IPS-15b (cell line): ENCODE data around the gene SLC12A7.

Experiments used
- H3K27me3 ChIP-seq: one replicate; pipeline ENCODE4 v1.6.1; 2013; ENCODE audit warnings: low read length; ENCODE audit not compliant: control insufficient read depth, insufficient read depth
- H3K36me3 ChIP-seq: one replicate; pipeline ENCODE4 v1.6.1; 2013; ENCODE audit warnings: low read length; ENCODE audit not compliant: control insufficient read depth, insufficient read depth
- H3K4me1 ChIP-seq: one replicate; pipeline ENCODE4 v1.6.1; 2013; ENCODE audit warnings: mild to moderate bottlenecking, low read length; ENCODE audit not compliant: control insufficient read depth, insufficient read depth
- H3K4me3 ChIP-seq: one replicate; pipeline ENCODE4 v1.5.1; 2013; ENCODE audit warnings: low read depth, low read length
- H3K9ac ChIP-seq: one replicate; pipeline ENCODE4 v1.6.1; 2013; ENCODE audit warnings: low read depth, mild to moderate bottlenecking, low read length
- H3K9me3 ChIP-seq: one replicate; pipeline ENCODE4 v1.6.1; 2013; ENCODE audit warnings: mild to moderate bottlenecking, low read length; ENCODE audit not compliant: control insufficient read depth, insufficient read depth

SLC12A7 gene

DNA sequence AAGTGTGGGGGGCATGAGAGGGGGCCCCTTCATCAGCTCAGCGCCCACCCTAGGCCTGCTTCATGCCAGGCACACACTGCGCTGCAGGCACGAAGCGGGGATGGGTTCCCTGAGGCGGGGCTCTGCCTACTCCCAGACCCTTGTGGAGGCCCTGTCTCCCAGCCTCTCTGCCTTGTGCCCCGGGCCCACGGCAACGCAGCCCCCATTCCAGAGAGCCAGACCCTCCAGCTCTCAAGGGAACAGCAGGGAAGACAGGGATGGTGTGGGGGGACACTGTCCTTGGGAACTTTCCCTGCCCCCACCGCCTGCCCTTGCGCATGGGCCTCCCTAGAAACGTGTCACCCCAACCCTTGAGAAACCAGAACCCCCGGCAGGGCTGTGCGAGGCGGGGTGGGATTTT, 10.0 kb upstream of the SLC12A7 start:
- H3K9ac ChIP-seq = no peak overlapping the region
- H3K36me3 ChIP-seq = no peaks in the 10 kb centered on the region
- no peaks in the 10 kb centered on the region for H3K27me3 ChIP-seq
- no peak overlapping the region for H3K4me3 ChIP-seq
- no peaks in the 10 kb centered on the region for H3K4me1 ChIP-seq
- no peaks in the 10 kb centered on the region for H3K9me3 ChIP-seq

- H3K9me3 ChIP-seq = no peaks in the 10 kb centered on the region
- no peak overlapping the region for H3K4me3 ChIP-seq
- no peaks in the 10 kb centered on the region for H3K4me1 ChIP-seq
- no peaks in the 10 kb centered on the region for H3K36me3 ChIP-seq
- no peaks in the 10 kb centered on the region for H3K27me3 ChIP-seq
- no peak overlapping the region for H3K9ac ChIP-seq
These were observed 9.2 kb upstream of the SLC12A7 start for GRCh38 chr5:1121044-1121443.

- H3K27me3 ChIP-seq = no peaks in the 10 kb centered on the region
- no peaks in the 10 kb centered on the region for H3K4me1 ChIP-seq
- no peak overlapping the region for H3K9ac ChIP-seq
These were observed 8.6 kb upstream of the SLC12A7 start for GRCh38 chr5:1120236-1120999.

DNA sequence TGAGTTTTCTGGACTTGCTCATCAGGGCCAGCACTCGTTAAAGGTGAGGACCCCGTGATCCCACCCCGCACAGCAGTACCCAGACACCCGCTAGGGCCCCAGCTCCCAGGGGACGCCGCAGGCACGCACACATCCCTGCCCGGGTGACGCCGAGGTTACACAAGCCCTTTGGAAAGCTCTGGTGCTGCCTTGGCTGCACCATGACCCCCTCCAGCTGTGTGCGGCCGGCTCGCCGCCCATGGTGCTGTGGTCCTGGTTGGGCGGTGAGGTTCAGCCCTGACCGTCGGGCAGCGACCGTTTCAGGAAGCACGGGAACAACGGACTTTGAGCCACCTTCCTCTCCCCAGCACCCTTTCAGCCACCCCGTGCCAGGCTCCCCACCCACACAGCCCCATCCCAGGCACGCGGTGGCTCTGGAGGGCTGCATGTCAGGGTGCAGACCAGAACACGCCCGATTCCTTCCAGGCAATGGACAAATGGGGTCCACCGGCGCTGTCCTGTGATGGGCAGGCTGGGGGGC, 7.5 kb upstream of the SLC12A7 start:
- Histone ChIP-seq H3K9me3 (no peaks in the 10 kb centered on the region), H3K36me3 (no peaks in the 10 kb centered on the region), H3K27me3 (no peaks in the 10 kb centered on the region), H3K4me1 (no peaks in the 10 kb centered on the region), H3K4me3 (no peak overlapping the region), H3K9ac (no peak overlapping the region)

More at GRCh38 chr5:1120236-1120999, 8.6 kb upstream of the SLC12A7 start:
- Histone ChIP-seq H3K4me3 (no peak overlapping the region), H3K9me3 (no peaks in the 10 kb centered on the region), H3K36me3 (no peaks in the 10 kb centered on the region)

GRCh38 chr5:1118738-1119137, 6.9 kb upstream of the SLC12A7 start:
- Histone ChIP-seq H3K27me3 (no peaks in the 10 kb centered on the region), H3K9me3 (no peaks in the 10 kb centered on the region), H3K4me1 (no peaks in the 10 kb centered on the region), H3K9ac (no peak overlapping the region), H3K36me3 (no peaks in the 10 kb centered on the region), H3K4me3 (no peak overlapping the region)

- Histone ChIP-seq H3K9ac (no peak overlapping the region), H3K27me3 (no peaks in the 10 kb centered on the region), H3K9me3 (no peaks in the 10 kb centered on the region), H3K4me3 (no peak overlapping the region), H3K36me3 (no peaks in the 10 kb centered on the region), H3K4me1 (no peaks in the 10 kb centered on the region)
These were observed 6.4 kb upstream of the SLC12A7 start for GRCh38 chr5:1118231-1118698.

DNA sequence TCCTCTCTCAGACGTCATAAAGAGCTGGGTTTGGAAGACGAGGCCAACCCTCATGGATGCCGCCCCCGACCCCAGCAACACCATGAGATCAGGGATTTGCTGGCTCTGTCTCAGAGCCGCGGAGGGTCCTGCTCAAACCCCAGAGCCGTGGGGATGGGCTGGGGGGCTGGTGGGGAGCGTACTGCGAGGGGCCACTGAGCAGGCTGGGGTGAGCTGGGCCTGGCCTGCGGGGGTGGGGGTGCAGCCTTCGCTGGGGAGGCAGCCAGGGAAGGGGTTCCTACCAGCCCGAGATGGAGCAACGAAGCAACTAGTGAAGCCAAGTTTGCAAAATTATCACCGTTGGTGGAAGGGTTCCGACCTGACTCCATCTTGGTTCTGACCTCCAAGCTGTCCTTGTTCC, 5.1 kb upstream of the SLC12A7 start:
- Histone ChIP-seq H3K9me3 (no peaks in the 10 kb centered on the region), H3K9ac (no peak overlapping the region), H3K27me3 (no peaks in the 10 kb centered on the region), H3K4me3 (no peak overlapping the region), H3K36me3 (no peaks in the 10 kb centered on the region), H3K4me1 (no peaks in the 10 kb centered on the region)

DNA sequence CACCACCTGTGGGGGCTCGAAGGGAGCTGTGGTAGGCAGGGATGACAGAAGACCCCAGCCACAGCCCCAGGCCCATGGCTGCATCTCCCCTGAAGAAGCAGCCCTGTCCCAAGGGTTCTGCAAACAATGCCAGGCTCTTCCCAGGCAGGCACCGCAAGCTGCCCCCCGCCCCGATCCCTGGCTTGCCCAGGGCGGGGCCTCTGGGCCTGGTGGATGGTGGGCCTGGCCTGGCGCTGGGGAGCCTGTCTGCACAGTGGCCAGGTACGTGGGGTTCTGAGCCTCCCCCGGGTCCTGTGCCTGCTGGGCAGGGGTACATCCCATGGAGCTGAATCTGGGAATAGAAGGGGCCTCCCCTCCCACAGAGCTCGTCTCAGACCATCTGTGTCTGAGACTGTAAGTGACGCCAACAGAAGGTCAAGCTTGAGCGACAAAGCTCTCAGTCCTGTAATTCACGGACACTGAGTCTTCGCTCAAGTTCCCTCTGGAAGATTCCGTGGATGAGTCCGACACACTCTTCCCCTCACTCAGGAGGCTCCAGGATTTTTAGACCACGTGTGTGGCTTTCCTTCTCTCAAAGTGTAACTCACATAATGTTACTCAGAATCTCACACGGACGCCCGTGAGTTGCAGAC, 4.4 kb upstream of the SLC12A7 start:
- no peaks in the 10 kb centered on the region for H3K27me3 ChIP-seq
- no peak overlapping the region for H3K4me3 ChIP-seq
- no peaks in the 10 kb centered on the region for H3K4me1 ChIP-seq
- H3K36me3 ChIP-seq = no peaks in the 10 kb centered on the region
- no peaks in the 10 kb centered on the region for H3K9me3 ChIP-seq
- no peak overlapping the region for H3K9ac ChIP-seq

- H3K27me3 ChIP-seq = no peaks in the 10 kb centered on the region
- H3K4me3 ChIP-seq = no peak overlapping the region
- H3K9ac ChIP-seq = no peak overlapping the region
- H3K9me3 ChIP-seq = no peaks in the 10 kb centered on the region
- H3K4me1 ChIP-seq = peaks cover 3% of the 10 kb centered on the region
- H3K36me3 ChIP-seq = no peaks in the 10 kb centered on the region
These were observed 3.4 kb upstream of the SLC12A7 start for GRCh38 chr5:1115123-1115815.

- Histone ChIP-seq H3K36me3 (no peaks in the 10 kb centered on the region), H3K9ac (no peak overlapping the region), H3K9me3 (no peaks in the 10 kb centered on the region), H3K27me3 (no peaks in the 10 kb centered on the region), H3K4me3 (no peak overlapping the region), H3K4me1 (peaks cover 3% of the 10 kb centered on the region)
These were observed 2.1 kb upstream of the SLC12A7 start for GRCh38 chr5:1113805-1114586.

- H3K36me3 ChIP-seq = no peaks in the 10 kb centered on the region
- H3K4me3 ChIP-seq = no peak overlapping the region
- no peak overlapping the region for H3K9ac ChIP-seq
- H3K9me3 ChIP-seq = no peaks in the 10 kb centered on the region
- H3K4me1 ChIP-seq = peaks cover 3% of the 10 kb centered on the region
- no peaks in the 10 kb centered on the region for H3K27me3 ChIP-seq
These were observed 1.4 kb upstream of the SLC12A7 start for GRCh38 chr5:1113332-1113690.
